Erythroblast (primary cell): ENCODE results near the gene COMTD1.

ENCODE experiments used
- GATA1 ChIP-seq: IDR thresholded peaks from 2 replicates; pipeline ENCODE4 v1.6.1; 2011; ENCODE audit warnings: low read depth, mild to moderate bottlenecking, control low read depth, low read length, moderate library complexity
- POLR2A ChIP-seq: IDR thresholded peaks from 2 replicates; pipeline ENCODE4 v1.6.1; 2011; ENCODE audit warnings: mild to moderate bottlenecking, low read length

- TF ChIP-seq POLR2A (no peak), GATA1 (no peak)
These were observed 46.2 kb upstream of the COMTD1 start for GRCh38 chr10:75281974-75282373.
